GM21360 (cell line): Measurements from ENCODE around the gene CCR5.
A peak's percentile ranks its signal among the peaks of the same experiment; 100 is the strongest.
"Not testable (repeated sequence)": the region's sequence is repeated elsewhere in the genome, so short reads cannot be mapped to it uniquely, and the experiment has no call there.

Source experiments
- ATAC-seq: cut with Tn5 transposase; IDR thresholded peaks from one replicate; pipeline ENCODE4 v1.9.1; 2021; ENCODE audit warnings: mild to moderate bottlenecking, moderate library complexity; ENCODE audit not compliant: unreplicated experiment

Gene CCR5

GRCh38 chr3:46370839-46371518 lies at the start of gene CCR5:
CCR5 (plus strand) TSS chr3:46370946; CDS start chr3:46372903, 1,957 bp downstream.
- no peak for ATAC-seq

GRCh38 chr3:46321461-46322104 lies 49.2 kb upstream of the CCR5 start:
- ATAC-seq = no peak

DNA sequence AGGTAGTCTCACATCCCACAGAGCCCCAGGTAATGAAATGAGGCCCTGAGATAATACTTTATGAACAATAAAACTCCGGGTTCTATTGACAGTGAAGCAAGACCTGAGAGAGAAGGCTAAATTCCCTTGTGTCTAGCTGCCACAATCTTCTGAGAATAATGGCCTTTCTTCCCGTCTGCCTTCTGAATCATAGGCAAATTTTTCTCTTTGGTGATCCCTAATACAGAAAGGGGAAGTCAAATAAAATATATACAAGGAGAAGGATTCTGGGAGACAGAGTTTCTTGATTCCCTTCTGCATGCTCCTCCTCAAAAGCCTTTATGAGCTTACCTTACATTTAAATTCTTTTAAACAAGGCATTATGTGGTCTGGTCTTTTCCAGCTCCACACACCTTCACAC lies 46.7 kb upstream of the CCR5 start:
- ATAC-seq = no peak

DNA sequence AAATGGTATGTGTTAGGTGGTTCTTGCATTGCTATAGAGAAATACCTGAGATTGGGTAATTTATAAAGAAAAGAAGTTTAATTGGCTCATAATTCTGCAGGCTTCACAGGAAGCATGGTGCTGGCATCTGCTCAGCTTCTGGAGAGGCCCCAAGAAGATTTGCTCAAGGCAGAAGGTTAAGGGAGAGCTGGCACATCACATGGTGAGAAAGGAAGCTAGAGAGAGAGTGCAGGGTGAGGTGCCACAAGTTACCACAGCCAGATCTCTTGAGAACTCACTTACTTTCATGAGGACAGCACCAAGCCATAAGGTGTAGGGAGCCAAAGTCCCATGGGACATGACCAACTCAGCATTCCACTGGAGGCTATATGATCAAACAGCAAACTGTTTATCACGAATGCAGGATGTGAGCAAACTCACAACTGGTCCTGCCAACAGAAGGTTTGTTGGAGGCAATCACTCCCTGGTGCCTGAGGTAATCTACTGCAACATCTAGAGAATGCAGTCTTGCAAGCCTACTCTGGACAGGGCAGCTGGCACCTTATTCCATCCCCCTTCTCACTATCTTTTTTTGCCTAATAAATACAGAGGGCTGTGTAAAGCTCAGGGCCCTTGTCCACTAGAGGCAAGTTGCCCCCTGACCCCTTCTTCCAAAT lies 45.0 kb upstream of the CCR5 start:
- no peak for ATAC-seq

GRCh38 chr3:46330676-46331075 lies 40.1 kb upstream of the CCR5 start:
- not testable (repeated sequence) for ATAC-seq

GRCh38 chr3:46334741-46335478 lies 35.8 kb upstream of the CCR5 start:
- ATAC-seq = no peak

DNA sequence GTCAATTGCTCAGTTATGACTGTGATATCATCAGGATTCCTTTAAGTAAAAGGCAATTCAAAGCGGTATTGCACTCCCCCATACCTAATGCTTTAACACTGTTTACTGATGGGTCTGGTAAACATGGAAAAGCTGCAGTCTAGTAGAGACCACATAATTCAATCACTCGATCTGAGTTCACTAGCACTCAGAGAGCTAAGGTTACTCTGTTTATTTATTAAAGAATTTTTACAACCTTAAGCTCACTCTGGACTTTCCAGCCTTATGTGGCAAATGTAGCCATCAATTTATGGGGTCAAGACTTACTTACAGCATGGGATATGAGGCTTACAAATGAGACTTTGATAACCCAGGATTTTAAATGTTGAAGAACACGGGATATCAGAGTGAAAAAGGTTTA lies 35.2 kb upstream of the CCR5 start:
- ATAC-seq = no peak

DNA sequence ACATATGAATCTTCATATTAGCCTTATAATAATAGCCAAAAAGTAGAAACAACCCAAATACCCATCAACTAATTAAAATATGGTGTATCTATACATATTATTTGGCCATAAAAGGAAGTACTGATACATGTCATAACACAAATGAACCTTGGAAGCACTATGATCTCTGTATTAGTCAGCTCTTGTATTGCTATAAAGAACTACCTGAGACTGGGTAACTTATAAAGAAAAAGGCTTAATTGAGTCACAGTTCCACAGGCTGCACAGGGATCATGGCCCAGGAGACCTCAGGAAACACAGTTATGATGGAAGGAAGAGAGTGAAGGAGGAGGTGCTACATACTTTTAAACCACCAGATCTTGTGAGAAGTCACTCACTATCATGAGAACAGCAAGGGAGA lies 32.8 kb upstream of the CCR5 start:
- no peak for ATAC-seq

DNA sequence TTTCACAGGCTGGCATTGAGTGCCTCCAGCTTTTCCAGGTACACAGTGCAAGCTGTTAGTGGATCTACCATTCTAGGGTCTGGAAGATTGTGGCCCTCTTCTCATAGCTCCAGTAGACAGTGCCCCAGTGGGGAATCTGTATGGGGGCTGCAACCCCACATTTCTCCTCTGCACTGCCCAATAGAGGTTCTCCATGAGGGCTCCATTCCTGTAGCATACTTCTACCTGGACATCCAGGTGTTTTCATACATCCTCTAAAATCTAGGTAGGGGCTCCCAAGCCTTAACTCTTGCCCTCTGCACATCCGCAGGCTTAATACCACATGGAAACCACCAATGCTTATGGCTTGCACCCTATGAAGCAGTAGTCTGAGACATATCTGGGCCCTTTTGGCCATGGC lies 31.9 kb upstream of the CCR5 start:
- no peak for ATAC-seq

DNA sequence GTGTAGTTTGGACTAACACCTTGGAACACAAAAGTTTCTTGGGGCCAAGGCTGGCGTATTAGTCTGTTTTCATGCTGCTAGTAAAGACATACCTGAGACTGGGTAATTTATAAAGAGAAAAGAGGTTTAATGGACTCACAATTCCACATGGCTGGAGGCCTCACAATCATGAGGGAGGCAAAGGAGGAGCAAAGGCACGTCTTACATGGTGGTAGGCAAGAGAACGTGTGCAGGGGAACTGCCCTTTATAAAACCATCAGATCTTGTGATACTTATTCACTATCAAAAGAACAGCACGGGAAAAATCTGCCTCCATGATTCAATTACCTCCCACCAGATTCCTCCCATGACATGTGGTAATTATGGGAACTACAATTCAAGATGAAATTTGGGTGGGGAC lies 26.3 kb upstream of the CCR5 start:
- ATAC-seq = no peak

- no peak for ATAC-seq
Observed at GRCh38 chr3:46348823-46349482, 21.8 kb upstream of the CCR5 start.

DNA sequence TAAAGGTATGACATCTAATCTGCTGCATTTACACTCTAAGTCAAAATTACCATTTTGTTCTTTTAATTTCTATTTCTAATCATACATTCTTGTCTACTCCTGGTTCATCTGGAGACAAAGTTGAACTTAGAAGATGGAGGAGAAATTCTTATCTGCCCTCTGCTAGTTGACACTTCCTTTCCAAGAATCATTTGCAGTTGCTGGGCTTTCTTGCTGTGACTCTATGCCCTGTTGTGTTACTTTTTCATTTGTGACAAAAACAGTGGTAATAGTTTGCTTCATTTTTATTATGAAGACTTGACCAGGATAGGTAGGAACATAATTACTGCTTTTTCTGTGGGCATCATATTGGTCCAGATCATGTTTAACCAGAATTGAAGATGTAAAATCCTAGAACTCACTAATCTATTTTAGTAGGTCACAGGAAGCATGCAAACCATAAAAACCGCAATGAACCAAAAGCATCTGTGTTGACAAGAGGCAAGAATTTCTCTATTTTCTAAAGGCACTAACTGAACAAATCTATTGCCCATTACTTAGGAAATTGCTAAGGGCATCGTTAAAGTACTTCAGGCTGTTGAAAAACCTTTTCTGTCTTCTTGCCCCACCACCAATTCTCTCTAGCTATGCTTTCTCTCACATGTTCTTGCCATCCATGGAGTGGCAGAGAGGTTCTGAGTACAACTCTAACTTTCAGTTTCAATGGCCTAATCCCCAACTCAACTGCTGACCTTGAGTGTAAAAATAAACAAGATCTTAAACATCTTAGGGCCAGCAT lies 21.1 kb upstream of the CCR5 start:
- peak; percentile 60 for ATAC-seq

- ATAC-seq = no peak
Observed at GRCh38 chr3:46350262-46350565, 20.5 kb upstream of the CCR5 start.

GRCh38 chr3:46351646-46352045 lies 19.1 kb upstream of the CCR5 start:
- no peak for ATAC-seq

DNA sequence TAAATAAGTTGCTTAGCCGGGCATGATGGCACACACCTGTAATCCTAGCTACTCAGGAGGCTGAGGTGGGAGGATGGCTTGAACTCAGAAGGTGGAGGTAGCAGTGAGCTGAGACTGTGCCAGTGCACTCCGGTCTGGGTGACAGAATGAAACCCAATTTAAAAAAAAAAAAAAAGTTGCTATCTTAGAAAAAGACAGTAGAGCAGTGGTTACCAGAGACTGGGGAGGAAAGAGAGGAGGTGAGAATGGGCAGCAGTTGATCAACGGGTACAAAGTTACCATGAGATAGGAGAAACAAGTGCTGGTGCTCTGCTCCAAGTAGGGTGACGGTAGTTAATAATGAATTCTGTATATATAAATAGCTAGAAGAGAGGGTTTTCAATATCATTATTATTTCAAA lies 17.7 kb upstream of the CCR5 start:
- no peak for ATAC-seq

GRCh38 chr3:46353647-46354410 lies 16.9 kb upstream of the CCR5 start, which contains the start of gene CCR2:
CCR2 (plus strand) TSS chr3:46354111; CDS start chr3:46357528, 3,417 bp downstream.
- no peak for ATAC-seq

DNA sequence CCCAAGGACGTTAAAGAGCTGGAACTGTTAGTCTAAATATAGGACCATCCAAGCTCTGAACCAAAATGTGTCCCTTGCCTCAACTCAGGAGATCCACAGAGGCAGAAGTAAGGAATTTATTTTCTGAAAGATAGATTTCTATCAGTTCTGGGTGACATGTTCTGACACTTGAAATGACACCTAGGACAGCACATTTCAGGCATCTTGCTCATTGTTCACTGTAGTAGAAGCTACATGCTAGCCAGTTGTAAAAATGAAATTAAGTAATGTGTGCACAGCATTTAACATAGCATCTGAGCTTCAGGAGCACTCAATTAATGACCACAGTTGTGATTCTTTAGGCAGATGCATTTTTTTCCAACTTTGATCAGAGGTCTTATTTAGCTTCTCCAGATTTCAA lies 16.3 kb upstream of the CCR5 start:
- no peak for ATAC-seq

- no peak for ATAC-seq
Observed at GRCh38 chr3:46354984-46355383, 15.8 kb upstream of the CCR5 start.

- no peak for ATAC-seq
Observed at GRCh38 chr3:46356276-46356675, 14.5 kb upstream of the CCR5 start.

DNA sequence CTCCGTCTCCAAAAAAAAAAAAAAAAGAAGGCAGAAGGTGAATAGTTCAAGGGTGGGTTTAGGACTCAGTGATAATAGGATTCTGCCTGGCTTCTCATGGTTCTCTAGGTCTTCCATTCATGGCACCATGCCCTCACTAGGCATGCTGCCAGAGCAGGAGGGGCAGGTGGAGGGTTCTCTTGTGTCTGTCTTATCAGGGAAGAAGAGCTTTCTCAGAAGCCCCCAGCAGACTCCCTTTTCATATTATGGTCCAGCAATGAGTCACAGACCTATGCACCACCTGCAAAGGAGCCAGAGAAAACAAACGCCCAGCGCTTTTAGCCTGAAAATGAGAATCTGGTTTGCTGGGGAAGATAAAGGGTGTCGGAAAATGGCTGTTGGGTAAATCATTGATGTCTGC lies 13.8 kb upstream of the CCR5 start:
- no peak for ATAC-seq
